CD4-positive, alpha-beta T cell (primary cell): Measurements from ENCODE around the gene WDR27. TPM values are rescaled to one million over a fixed set of nuclear protein-coding genes. Genes with fewer than 3 reads are reported as not detected.
"Not testable (repeated sequence)": the region's sequence is repeated elsewhere in the genome, so short reads cannot be mapped to it uniquely, and the experiment has no call there.

Source experiments
- ATAC-seq: fragments of 200-7000 bp; cut with Tn5 transposase; one replicate; pipeline ENCODE4 v1.10.0; 2022; ENCODE audit warnings: mild to moderate bottlenecking; ENCODE audit not compliant: poor library complexity
- CTCF ChIA-PET: fragments of 350-600 bp; sonication (Branson Sonifier 250); formaldehyde crosslinking; loops from one replicate; lab custom pipeline; 2021; ENCODE audit warnings: antibody characterized with exemption, inconsistent platforms; lab: Charles Lee
- POLR2A ChIA-PET: fragments of 350-600 bp; sonication (Branson Sonifier 250); formaldehyde crosslinking; loops from one replicate; lab custom pipeline; 2021; ENCODE audit warnings: antibody characterized with exemption, inconsistent platforms; lab: Charles Lee
- DNase-seq, 14 experiments: peaks; one replicate each; pipeline ENCODE4 v3.0.0-alpha.2; 2013 to 2020; ENCODE audit warnings: mixed read lengths in 2 of 14
- H3K27ac ChIP-seq, 2 donors: one replicate each; pipeline versions ENCODE4 v1.5.1 to v1.7.0; 2013; ENCODE audit warnings: low read length in 2 of 2, low read depth in 1 of 2, mild to moderate bottlenecking in 1 of 2
- H3K27me3 ChIP-seq, 2 experiments: 1 replicate in 1 of 2; 2 replicates in 1 of 2; pipeline versions ENCODE4 v1.6.1 to v1.7.0; 2013; ENCODE audit warnings: low read length in 2 of 2, control low read depth in 1 of 2, mild to moderate bottlenecking in 1 of 2, moderate library complexity in 1 of 2; ENCODE audit not compliant: insufficient read depth in 2 of 2, control insufficient read depth in 1 of 2
- H3K36me3 ChIP-seq: one replicate; pipeline ENCODE4 v1.6.1; 2013; ENCODE audit warnings: low read length, control low read depth; ENCODE audit not compliant: insufficient read depth
- H3K4me1 ChIP-seq: one replicate; pipeline ENCODE4 v1.6.1; 2013; ENCODE audit warnings: low read length, control low read depth; ENCODE audit not compliant: insufficient read depth
- H3K4me3 ChIP-seq: one replicate; pipeline ENCODE4 v1.5.1; 2013; ENCODE audit warnings: mild to moderate bottlenecking, low read length, moderate library complexity
- H3K9me3 ChIP-seq, 2 experiments: 1 replicate in 1 of 2; 2 replicates in 1 of 2; pipeline versions ENCODE4 v1.6.1 to v1.7.0; 2013; ENCODE audit warnings: low read length in 2 of 2, mild to moderate bottlenecking in 2 of 2, control low read depth in 1 of 2, moderate library complexity in 1 of 2; ENCODE audit not compliant: control insufficient read depth in 1 of 2, insufficient read depth in 1 of 2
- H3K27ac Mint-ChIP-seq: one replicate; pipeline ENCODE4 v1.8.0; 2020; ENCODE audit warnings: mixed read lengths
- H3K27me3 Mint-ChIP-seq: one replicate; pipeline ENCODE4 v1.8.0; 2021; ENCODE audit warnings: mixed read lengths
- H3K36me3 Mint-ChIP-seq: one replicate; pipeline ENCODE4 v1.8.0; 2021; ENCODE audit warnings: low read depth, mixed read lengths
- H3K4me1 Mint-ChIP-seq: one replicate; pipeline ENCODE4 v1.8.0; 2021; ENCODE audit warnings: low read depth, mixed read lengths
- H3K4me3 Mint-ChIP-seq: one replicate; pipeline ENCODE4 v1.8.0; 2020; ENCODE audit warnings: mild to moderate bottlenecking, mixed read lengths
- H3K9me3 Mint-ChIP-seq: one replicate; pipeline ENCODE4 v1.8.0; 2020; ENCODE audit warnings: mixed read lengths
- intact Hi-C, 2 experiments: fragments of 100-400 bp; cut with DNase I in 1 of 2; cut with micrococcal nuclease in 1 of 2; formaldehyde crosslinking; loops; one replicate each; pipeline versions ENCODE4 v1.15.1 to v1.9.0; 2023 to 2025; cut with DNase I, micrococcal nuclease
- total RNA-seq, 174 experiments: library from RNA in 2 of 174; stranded (reverse) in 2 of 174; gene quantifications; one replicate each; pipeline ENCODE4 v1.2.3 and lab custom pipeline; 2021 to 2026
- TF ChIP-seq, protein P1 (sequence below): fragments of 200-600 bp; IDR thresholded peaks from one replicate; pipeline ENCODE4 v1.8.0; 2022; ENCODE audit warnings: antibody characterized with exemption, mild to moderate bottlenecking

Gene WDR27
- total RNA-seq, 2 experiments from 2014 or later = 22.0 to 23.5 TPM

DNA sequence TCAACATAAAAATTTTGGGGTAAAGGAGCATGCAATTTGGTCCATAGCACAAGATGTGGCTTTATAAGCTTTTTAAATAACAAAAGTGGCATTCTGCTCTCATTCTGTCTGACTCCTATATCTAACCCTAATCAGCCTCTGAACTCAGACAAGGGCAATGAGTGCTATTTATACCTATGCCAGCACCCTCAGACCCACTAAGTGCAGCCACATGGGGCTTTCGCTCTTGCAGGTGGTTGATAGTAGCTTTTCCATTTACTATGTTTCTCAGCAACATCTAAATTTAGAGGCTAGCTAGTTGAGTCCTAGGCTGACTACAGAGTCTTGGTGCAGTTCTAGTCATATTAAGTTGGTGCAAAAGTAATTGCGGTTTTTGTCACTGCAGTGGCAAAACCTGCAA is 231.0 kb downstream of the WDR27 start:
- no peak for DNase-seq
- Mint-ChIP-seq H3K27me3 (no peaks in the 10 kb centered on the region), H3K9me3 (peaks cover 14% of the 10 kb centered on the region), H3K27ac (no peak overlapping the region), H3K4me1 (no peaks in the 10 kb centered on the region), H3K36me3 (peaks cover 36% of the 10 kb centered on the region), H3K4me3 (no peak overlapping the region)
- no peak overlapping the region for H3K4me3 ChIP-seq
- no peaks in the 10 kb centered on the region for H3K36me3 ChIP-seq
- TF ChIP-seq, protein P1, sequence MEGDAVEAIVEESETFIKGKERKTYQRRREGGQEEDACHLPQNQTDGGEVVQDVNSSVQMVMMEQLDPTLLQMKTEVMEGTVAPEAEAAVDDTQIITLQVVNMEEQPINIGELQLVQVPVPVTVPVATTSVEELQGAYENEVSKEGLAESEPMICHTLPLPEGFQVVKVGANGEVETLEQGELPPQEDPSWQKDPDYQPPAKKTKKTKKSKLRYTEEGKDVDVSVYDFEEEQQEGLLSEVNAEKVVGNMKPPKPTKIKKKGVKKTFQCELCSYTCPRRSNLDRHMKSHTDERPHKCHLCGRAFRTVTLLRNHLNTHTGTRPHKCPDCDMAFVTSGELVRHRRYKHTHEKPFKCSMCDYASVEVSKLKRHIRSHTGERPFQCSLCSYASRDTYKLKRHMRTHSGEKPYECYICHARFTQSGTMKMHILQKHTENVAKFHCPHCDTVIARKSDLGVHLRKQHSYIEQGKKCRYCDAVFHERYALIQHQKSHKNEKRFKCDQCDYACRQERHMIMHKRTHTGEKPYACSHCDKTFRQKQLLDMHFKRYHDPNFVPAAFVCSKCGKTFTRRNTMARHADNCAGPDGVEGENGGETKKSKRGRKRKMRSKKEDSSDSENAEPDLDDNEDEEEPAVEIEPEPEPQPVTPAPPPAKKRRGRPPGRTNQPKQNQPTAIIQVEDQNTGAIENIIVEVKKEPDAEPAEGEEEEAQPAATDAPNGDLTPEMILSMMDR = no peak
- no peaks in the 10 kb centered on the region for H3K27me3 ChIP-seq
- H3K9me3 ChIP-seq = peaks cover 19 to 41% of the 10 kb centered on the region in 2 experiments
- ChIA-PET CTCF (no interaction called here), POLR2A (no interaction called here)
- no peaks in the 10 kb centered on the region for H3K4me1 ChIP-seq
- intact Hi-C loops = no loop called here
- no peak for ATAC-seq
- no peak overlapping the region for H3K27ac ChIP-seq

DNA sequence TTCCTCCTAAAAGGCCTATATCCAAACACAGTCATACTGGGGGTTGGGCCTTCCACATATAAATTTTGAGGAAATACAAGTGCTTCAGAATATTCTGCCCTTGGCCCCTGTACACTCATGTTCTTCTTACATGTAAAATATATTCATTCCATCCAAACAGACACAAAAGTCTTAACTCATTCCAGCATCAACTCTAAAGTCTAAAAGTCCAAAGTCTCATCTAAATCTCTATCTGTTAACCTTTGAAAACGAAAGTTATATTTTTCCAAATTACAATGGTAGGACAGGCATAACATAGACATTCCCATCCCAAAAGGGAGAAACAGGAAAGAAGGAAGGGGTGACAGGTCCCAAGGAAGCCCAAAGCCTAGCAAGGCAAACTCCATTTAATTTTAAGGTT is 232.8 kb downstream of the WDR27 start:
- Histone ChIP-seq H3K4me3 (no peak overlapping the region), H3K27ac (no peak overlapping the region), H3K4me1 (no peaks in the 10 kb centered on the region), H3K9me3 (peaks cover 15 to 29% of the 10 kb centered on the region in 2 experiments), H3K36me3 (no peaks in the 10 kb centered on the region), H3K27me3 (no peaks in the 10 kb centered on the region)
- H3K4me1 Mint-ChIP-seq = no peaks in the 10 kb centered on the region
- peaks cover 14% of the 10 kb centered on the region for H3K9me3 Mint-ChIP-seq
- no peak overlapping the region for H3K4me3 Mint-ChIP-seq
- POLR2A ChIA-PET = no interaction called here
- H3K27me3 Mint-ChIP-seq = no peaks in the 10 kb centered on the region
- ATAC-seq (no peak), DNase-seq (no peak)
- CTCF ChIA-PET = no interaction called here
- peaks cover 36% of the 10 kb centered on the region for H3K36me3 Mint-ChIP-seq
- TF ChIP-seq, protein P1 = no peak
- no peak overlapping the region for H3K27ac Mint-ChIP-seq
- intact Hi-C loops = no loop called here

GRCh38 chr6:169467755-169468154 is 234.1 kb downstream of the WDR27 start:
- H3K27me3 ChIP-seq, CTCF ChIA-PET, H3K27ac ChIP-seq, DNase-seq, POLR2A ChIA-PET, H3K4me3 ChIP-seq, H3K4me1 ChIP-seq, H3K4me3 Mint-ChIP-seq, H3K27ac Mint-ChIP-seq, intact Hi-C loops, ATAC-seq, H3K36me3 ChIP-seq, H3K27me3 Mint-ChIP-seq, H3K4me1 Mint-ChIP-seq: not testable (repeated sequence)
- peaks cover 14% of the 10 kb centered on the region for H3K9me3 Mint-ChIP-seq
- H3K9me3 ChIP-seq = peaks cover 15 to 24% of the 10 kb centered on the region in 2 experiments
- peaks cover 29% of the 10 kb centered on the region for H3K36me3 Mint-ChIP-seq

DNA sequence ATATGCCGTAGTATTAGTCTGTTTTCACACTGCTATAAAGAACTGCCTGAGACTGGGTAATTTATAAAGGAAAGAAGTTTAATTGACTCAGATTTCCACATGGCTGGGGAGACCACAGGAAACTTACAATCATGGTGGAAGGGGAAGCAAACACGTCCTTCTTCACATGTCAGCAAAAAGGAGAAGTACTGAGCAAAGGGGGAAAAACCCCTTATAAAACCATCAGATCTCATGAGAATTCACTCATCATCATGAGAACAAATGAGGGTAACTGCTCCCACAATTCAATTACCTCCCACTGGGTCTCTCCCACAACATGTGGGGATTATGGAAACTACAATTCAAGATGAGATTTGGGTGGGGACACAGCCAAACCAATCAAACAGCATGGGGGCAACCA is 235.6 kb downstream of the WDR27 start:
- H3K36me3 ChIP-seq, H3K27ac ChIP-seq, H3K27me3 ChIP-seq, CTCF ChIA-PET, H3K27ac Mint-ChIP-seq, ATAC-seq, H3K4me3 ChIP-seq, H3K4me1 ChIP-seq, POLR2A ChIA-PET, H3K4me3 Mint-ChIP-seq, intact Hi-C loops, H3K27me3 Mint-ChIP-seq, H3K4me1 Mint-ChIP-seq, DNase-seq: not testable (repeated sequence)
- peaks cover 11 to 24% of the 10 kb centered on the region in 2 experiments for H3K9me3 ChIP-seq
- Mint-ChIP-seq H3K9me3 (peaks cover 16% of the 10 kb centered on the region), H3K36me3 (peaks cover 29% of the 10 kb centered on the region)
